GM12892 (cell line): ENCODE results near the gene MYOF.

Experiments used
- POLR2A ChIP-seq: IDR thresholded peaks from 2 replicates; pipeline ENCODE4 v1.6.1; 2011; ENCODE audit warnings: low read depth, low read length, control low read depth
- TAF1 ChIP-seq: IDR thresholded peaks from 2 replicates; pipeline ENCODE4 v1.6.1; 2011; ENCODE audit warnings: low read depth, mild to moderate bottlenecking, control low read depth, low read length, borderline replicate concordance

DNA sequence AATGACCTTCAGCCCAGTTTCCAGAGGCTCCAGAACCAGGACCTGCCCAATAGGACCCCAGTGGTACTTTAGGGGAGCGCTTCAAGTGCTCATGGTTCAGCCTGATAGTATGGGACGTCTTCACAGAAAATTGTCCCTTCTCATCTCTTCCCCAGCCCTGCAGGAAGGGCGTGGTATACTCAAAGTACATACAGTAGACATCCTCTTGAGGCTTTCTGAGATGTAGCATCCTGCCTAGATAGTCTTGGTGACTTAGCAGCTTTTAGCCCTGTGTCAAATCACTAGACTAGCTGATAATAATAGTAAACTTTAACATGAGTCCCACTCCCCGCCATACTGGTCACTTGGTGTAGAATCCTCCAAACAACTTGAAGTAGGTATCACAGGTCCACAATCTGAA lies 215.3 kb downstream of the MYOF start:
- TF ChIP-seq TAF1 (no peak), POLR2A (no peak)
